Neuronal stem cell (in vitro differentiated cells): ENCODE data around the gene MYH13.

ENCODE experiments used
- DNase-seq: peaks from one replicate; pipeline ENCODE4 v3.0.0-alpha.2; 2013; ENCODE audit warnings: low spot score
- H2AFZ ChIP-seq: one replicate; pipeline ENCODE4 v1.6.1; 2013; ENCODE audit warnings: mild to moderate bottlenecking, low read length, inconsistent platforms
- H2AK5ac ChIP-seq: 2 replicates; pipeline ENCODE4 v1.6.1; 2013; ENCODE audit warnings: low read depth, mild to moderate bottlenecking, inconsistent platforms, low read length, moderate library complexity, mixed read lengths
- H2BK120ac ChIP-seq: 2 replicates; pipeline ENCODE4 v1.6.1; 2013; ENCODE audit warnings: low read depth, mild to moderate bottlenecking, inconsistent platforms, low read length, moderate library complexity, mixed read lengths
- H2BK12ac ChIP-seq: one replicate; pipeline ENCODE4 v1.6.1; 2013; ENCODE audit warnings: low read length, inconsistent platforms
- H2BK15ac ChIP-seq: 2 replicates; pipeline ENCODE4 v1.6.1; 2013; ENCODE audit warnings: mild to moderate bottlenecking, low read length, inconsistent platforms, mixed read lengths
- H2BK5ac ChIP-seq: one replicate; pipeline ENCODE4 v1.6.1; 2013; ENCODE audit warnings: inconsistent platforms, mild to moderate bottlenecking, low read length, moderate library complexity
- H3K14ac ChIP-seq: one replicate; pipeline ENCODE4 v1.6.1; 2013; ENCODE audit warnings: low read length, inconsistent platforms
- H3K18ac ChIP-seq: 2 replicates; pipeline ENCODE4 v1.6.1; 2013; ENCODE audit warnings: low read length, inconsistent platforms
- H3K23ac ChIP-seq: 2 replicates; pipeline ENCODE4 v1.6.1; 2013; ENCODE audit warnings: low read depth, mild to moderate bottlenecking, mixed read lengths, low read length, inconsistent platforms; ENCODE audit not compliant: poor library complexity
- H3K27ac ChIP-seq: replicated peaks from 3 replicates; pipeline ENCODE4 v1.5.1; 2013; ENCODE audit warnings: low read length, inconsistent platforms
- H3K27me3 ChIP-seq, 3 experiments: 2 replicates each; pipeline ENCODE4 v1.6.1; 2013; ENCODE audit warnings: low read length in 3 of 3, mild to moderate bottlenecking in 2 of 3, inconsistent platforms in 1 of 3, low read depth in 1 of 3, mixed read lengths in 1 of 3, moderate library complexity in 1 of 3; ENCODE audit not compliant: control insufficient read depth in 3 of 3, insufficient read depth in 3 of 3
- H3K36me3 ChIP-seq, 2 donors: replicated peaks in 1 of 2; 2 replicates each; pipeline ENCODE4 v1.6.1; 2013; ENCODE audit warnings: low read length in 2 of 2; ENCODE audit not compliant: control insufficient read depth in 2 of 2, insufficient read depth in 2 of 2
- H3K4ac ChIP-seq: 2 replicates; pipeline ENCODE4 v1.6.1; 2013; ENCODE audit warnings: inconsistent platforms, mild to moderate bottlenecking, low read length, moderate library complexity
- H3K4me1 ChIP-seq, 2 donors: 1 replicate in 1 of 2; 2 replicates in 1 of 2; pipeline ENCODE4 v1.6.1; 2013; ENCODE audit warnings: low read length in 2 of 2, low read depth in 1 of 2; ENCODE audit not compliant: control insufficient read depth in 2 of 2, insufficient read depth in 1 of 2
- H3K4me2 ChIP-seq: one replicate; pipeline ENCODE4 v1.6.1; 2013; ENCODE audit warnings: mild to moderate bottlenecking, low read length, inconsistent platforms; ENCODE audit not compliant: insufficient read depth, poor library complexity, severe bottlenecking
- H3K4me3 ChIP-seq, 2 donors: 2 replicates each; pipeline ENCODE4 v1.5.1; 2013; ENCODE audit warnings: low read length in 2 of 2, mild to moderate bottlenecking in 2 of 2, inconsistent platforms in 1 of 2, moderate library complexity in 1 of 2
- H3K79me1 ChIP-seq: one replicate; pipeline ENCODE4 v1.6.1; 2013; ENCODE audit warnings: low read depth, mild to moderate bottlenecking, inconsistent platforms, low read length, moderate library complexity
- H3K9ac ChIP-seq: one replicate; pipeline ENCODE4 v1.6.1; 2013; ENCODE audit warnings: mild to moderate bottlenecking, low read depth, low read length, inconsistent platforms; ENCODE audit not compliant: poor library complexity
- H3K9me3 ChIP-seq, 2 donors: replicated peaks in 1 of 2; 2 replicates each; pipeline versions ENCODE3 to v1.6.1; 2013; ENCODE audit warnings: low read length in 2 of 2, mild to moderate bottlenecking in 2 of 2, inconsistent platforms in 1 of 2, low read depth in 1 of 2, mixed read lengths in 1 of 2, moderate library complexity in 1 of 2; ENCODE audit not compliant: control insufficient read depth in 2 of 2, insufficient read depth in 1 of 2
- H4K8ac ChIP-seq: one replicate; pipeline ENCODE4 v1.6.1; 2013; ENCODE audit warnings: low read depth, mild to moderate bottlenecking, inconsistent platforms, low read length, moderate library complexity
- H4K91ac ChIP-seq: one replicate; pipeline ENCODE4 v1.6.1; 2013; ENCODE audit warnings: low read length, low read depth, mild to moderate bottlenecking, inconsistent platforms; ENCODE audit not compliant: poor library complexity
- WGBS, 2 donors: extraction: QIAGEN DNeasy Blood & Tissue Kit; methylation state at CpG; one replicate each; pipeline ENCODE4 v1.1.7; 2013; ENCODE audit warnings: missing lambda C conversion rate in 2 of 2, mixed read lengths in 1 of 2; ENCODE audit not compliant: insufficient read length in 2 of 2, insufficient replicate concordance in 1 of 2; ENCODE audit errors: extremely low coverage in 2 of 2; 5-methylcytosine and 5-hydroxymethylcytosine counted together

Gene MYH13

DNA sequence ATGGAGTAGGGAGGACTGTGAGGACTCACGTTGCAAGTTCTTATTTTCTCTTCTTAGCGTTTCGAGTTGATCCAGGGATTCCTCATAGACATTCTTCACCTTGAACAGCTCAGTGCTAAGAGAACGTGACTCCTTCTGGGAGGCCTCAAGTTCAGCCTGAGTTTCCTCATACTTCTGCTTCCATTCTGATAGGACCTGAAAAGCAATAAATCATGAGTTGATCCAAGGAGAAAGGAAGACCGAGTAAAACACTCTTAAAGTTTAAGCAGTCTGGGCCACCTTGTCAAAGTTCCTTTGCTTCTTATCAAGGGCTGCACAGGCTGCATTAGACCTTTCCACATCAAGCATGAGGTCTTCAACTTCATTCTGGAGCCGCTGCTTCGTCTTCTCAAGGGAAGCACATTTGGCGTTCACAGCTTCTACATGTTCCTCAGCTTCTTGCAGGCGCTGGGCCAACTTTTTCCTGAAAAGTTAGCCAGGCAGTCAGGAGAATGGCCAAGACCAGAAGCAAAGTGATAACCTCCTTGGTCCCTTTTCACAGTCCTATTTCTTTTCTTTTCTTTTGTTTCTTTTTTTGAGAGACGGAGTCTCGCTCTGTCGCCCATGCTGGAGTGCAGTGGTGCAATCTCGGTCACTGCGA is 23.8 kb upstream of the MYH13 start:
- H2AK5ac ChIP-seq: no peak overlapping the region
- no peak overlapping the region for H3K4me2 ChIP-seq
- H2BK120ac ChIP-seq: no peak overlapping the region
- no peak for DNase-seq
- H3K4me3 ChIP-seq: no peak overlapping the region
- H3K9ac ChIP-seq: no peak overlapping the region
- no peak overlapping the region for H2AFZ ChIP-seq
- no peaks in the 10 kb centered on the region for H3K79me1 ChIP-seq
- no peaks in the 10 kb centered on the region for H3K4me1 ChIP-seq
- peak overlapping the region; percentile 16 for H2BK12ac ChIP-seq
- no peak overlapping the region for H3K4ac ChIP-seq
- no peak overlapping the region for H2BK5ac ChIP-seq
- H3K36me3 ChIP-seq: no peaks in the 10 kb centered on the region
- H3K27me3 ChIP-seq: peaks cover 0 to 2% (median 0%) of the 10 kb centered on the region in 3 experiments
- H4K91ac ChIP-seq: no peak overlapping the region
- no peak overlapping the region for H2BK15ac ChIP-seq
- no peak overlapping the region for H4K8ac ChIP-seq
- no peak overlapping the region for H3K14ac ChIP-seq
- no peak overlapping the region for H3K27ac ChIP-seq
- no peaks in the 10 kb centered on the region for H3K9me3 ChIP-seq
- no peak overlapping the region for H3K23ac ChIP-seq
- no CpG with 5 or more reads among the region's 14 CpGs for WGBS, 2 donors
- no peak overlapping the region for H3K18ac ChIP-seq

DNA sequence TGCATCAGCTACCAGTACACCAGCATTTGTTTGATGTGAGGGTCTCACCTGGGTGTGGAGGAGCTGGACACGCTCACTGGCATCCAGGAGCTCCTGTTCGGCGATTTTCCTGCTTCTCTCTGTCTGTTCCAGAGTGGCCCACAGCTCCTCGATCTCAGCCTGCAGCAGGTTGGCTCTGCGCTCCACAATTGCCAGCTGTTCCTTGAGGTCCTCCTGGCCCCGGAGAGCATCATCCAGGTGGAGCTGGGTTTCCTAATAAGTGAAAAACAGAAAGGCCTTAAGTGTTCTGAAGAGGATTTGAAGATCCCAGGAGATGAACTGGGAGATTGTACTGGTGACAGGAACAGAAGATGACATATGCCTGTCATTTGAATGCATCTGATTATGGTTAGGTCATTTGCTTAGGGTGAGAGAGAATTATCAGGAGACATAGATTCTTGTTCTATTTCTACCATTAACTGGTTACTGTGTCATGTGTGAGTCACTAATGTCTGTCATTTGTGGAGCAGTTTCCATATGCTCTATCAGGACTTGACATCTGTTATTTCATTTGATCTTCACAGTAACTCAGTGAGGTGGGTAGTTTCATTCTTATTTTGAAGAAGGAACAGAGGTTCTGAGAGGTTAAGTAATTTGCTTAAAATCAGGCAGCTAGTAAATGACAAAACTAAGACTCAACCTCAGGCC is 21.5 kb upstream of the MYH13 start:
- H3K14ac ChIP-seq: no peak overlapping the region
- H2BK120ac ChIP-seq: no peak overlapping the region
- H2BK5ac ChIP-seq: no peak overlapping the region
- H4K8ac ChIP-seq: no peak overlapping the region
- no peak overlapping the region for H2BK15ac ChIP-seq
- H3K23ac ChIP-seq: no peak overlapping the region
- H3K36me3 ChIP-seq: no peaks in the 10 kb centered on the region
- H3K79me1 ChIP-seq: no peaks in the 10 kb centered on the region
- H3K4ac ChIP-seq: no peak overlapping the region
- H2BK12ac ChIP-seq: no peak overlapping the region
- H2AK5ac ChIP-seq: no peak overlapping the region
- H3K27me3 ChIP-seq: peaks cover 0 to 2% (median 0%) of the 10 kb centered on the region in 3 experiments
- no peak overlapping the region for H3K4me2 ChIP-seq
- H3K4me1 ChIP-seq: no peaks in the 10 kb centered on the region
- no peak overlapping the region for H3K18ac ChIP-seq
- H3K9ac ChIP-seq: no peak overlapping the region
- DNase-seq: no peak
- H4K91ac ChIP-seq: no peak overlapping the region
- no CpG with 5 or more reads among the region's 6 CpGs for WGBS, 2 donors
- no peak overlapping the region for H2AFZ ChIP-seq
- H3K27ac ChIP-seq: no peak overlapping the region
- no peak overlapping the region for H3K4me3 ChIP-seq
- no peaks in the 10 kb centered on the region for H3K9me3 ChIP-seq

DNA sequence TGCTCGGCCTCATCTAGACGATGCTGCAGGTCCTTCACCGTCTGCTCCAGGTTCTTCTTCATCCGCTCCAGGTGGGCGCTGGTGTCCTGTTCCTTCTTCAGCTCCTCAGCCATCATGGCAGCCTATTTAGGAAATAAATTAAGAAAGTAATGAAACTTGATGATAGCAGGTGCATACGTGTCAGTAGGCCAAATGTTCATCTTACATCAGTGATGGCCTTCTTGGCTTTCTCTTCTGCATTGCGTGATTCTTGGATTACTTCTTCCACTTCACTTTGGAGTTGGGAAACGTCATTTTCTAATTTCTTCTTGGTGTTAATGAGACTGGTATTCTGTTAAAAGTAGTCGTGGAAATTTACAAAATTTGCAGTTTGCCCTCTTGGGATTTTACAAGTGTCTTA is 20.1 kb upstream of the MYH13 start:
- no peak overlapping the region for H2BK120ac ChIP-seq
- no peak overlapping the region for H4K91ac ChIP-seq
- H3K27me3 ChIP-seq: no peaks in the 10 kb centered on the region
- H3K23ac ChIP-seq: no peak overlapping the region
- no peak overlapping the region for H3K27ac ChIP-seq
- WGBS, 2 donors: no CpG with 5 or more reads among the region's 9 CpGs
- no peaks in the 10 kb centered on the region for H3K9me3 ChIP-seq
- H3K4ac ChIP-seq: no peak overlapping the region
- no peak overlapping the region for H4K8ac ChIP-seq
- H3K79me1 ChIP-seq: no peaks in the 10 kb centered on the region
- H2BK12ac ChIP-seq: no peak overlapping the region
- H3K14ac ChIP-seq: no peak overlapping the region
- H3K36me3 ChIP-seq: no peaks in the 10 kb centered on the region
- H2AFZ ChIP-seq: no peak overlapping the region
- no peak overlapping the region for H3K18ac ChIP-seq
- no peak overlapping the region for H3K4me3 ChIP-seq
- H2BK15ac ChIP-seq: no peak overlapping the region
- H3K9ac ChIP-seq: no peak overlapping the region
- H2BK5ac ChIP-seq: no peak overlapping the region
- H2AK5ac ChIP-seq: no peak overlapping the region
- H3K4me1 ChIP-seq: no peaks in the 10 kb centered on the region
- no peak overlapping the region for H3K4me2 ChIP-seq
- DNase-seq: no peak

DNA sequence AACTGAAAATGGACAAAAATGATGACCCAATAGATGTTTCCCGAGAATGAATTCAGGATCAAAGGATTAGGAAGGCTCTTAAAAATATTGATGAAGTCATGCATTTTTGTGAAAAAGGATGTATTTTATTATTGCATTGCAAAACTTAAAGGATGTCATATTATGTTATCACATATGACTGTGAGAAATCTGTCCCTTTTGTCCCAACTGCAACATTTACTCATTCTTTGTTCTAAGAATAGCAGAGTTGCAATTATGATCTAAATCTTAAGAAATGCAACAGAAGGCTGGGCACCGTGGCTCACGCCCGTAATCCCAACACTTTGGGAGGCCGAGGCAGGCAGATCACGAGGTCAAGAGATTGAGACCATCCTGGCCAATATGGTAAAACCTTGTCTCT is 13.1 kb upstream of the MYH13 start:
- Histone ChIP-seq H3K4ac (no peak overlapping the region), H3K9me3 (no peaks in the 10 kb centered on the region), H2BK12ac (no peak overlapping the region), H3K14ac (no peak overlapping the region), H2BK15ac (no peak overlapping the region), H3K23ac (no peak overlapping the region), H3K27me3 (no peaks in the 10 kb centered on the region), H3K79me1 (no peaks in the 10 kb centered on the region), H4K8ac (no peak overlapping the region), H3K18ac (no peak overlapping the region), H2BK120ac (no peak overlapping the region), H3K4me3 (no peak overlapping the region), H3K9ac (no peak overlapping the region), H2AK5ac (no peak overlapping the region), H3K4me1 (peaks cover 0 to 2% of the 10 kb centered on the region in 2 donors), H3K4me2 (no peak overlapping the region), H2AFZ (no peak overlapping the region), H3K36me3 (no peaks in the 10 kb centered on the region), H3K27ac (no peak overlapping the region), H4K91ac (no peak overlapping the region), H2BK5ac (no peak overlapping the region)
- no peak for DNase-seq
- no CpG with 5 or more reads among the region's 6 CpGs for WGBS, 2 donors
